Endothelial cell of umbilical vein (primary cell): ENCODE results near the gene UBASH3A. TPM values are rescaled to one million over a fixed set of nuclear protein-coding genes. Genes with fewer than 3 reads are reported as not detected.

Experiments
- BruUV-seq: library from RNA; stranded (reverse); fragments of 400-500 nt; replicated peaks from 2 replicates; lab custom pipeline; 2021; lab: Mats Ljungman, UMichigan
- CTCF ChIA-PET: fragments of 300-600, 350-600 bp; sonication (Branson Sonifier 250); formaldehyde crosslinking; loops from one replicate; lab custom pipeline; 2021; ENCODE audit warnings: antibody characterized with exemption, inconsistent platforms; lab: Charles Lee
- POLR2A ChIA-PET: fragments of 300-600, 350-600 bp; sonication (Branson Sonifier 250); formaldehyde crosslinking; loops from one replicate; lab custom pipeline; 2021; ENCODE audit warnings: antibody characterized with exemption, inconsistent platforms; lab: Charles Lee
- DNase-seq: peaks from one replicate; pipeline ENCODE4 v3.0.0-alpha.2; 2011; ENCODE audit warnings: low read depth, low spot score
- FAIRE-seq: peaks from 2 replicates; lab custom pipeline; 2011; peaks lifted over from hg19 to GRCh38; lab: Jason Lieb, UNC
- H2AFZ ChIP-seq: 2 replicates; pipeline ENCODE4 v1.6.0; 2012; ENCODE audit warnings: low read depth, low read length, control low read depth, inconsistent platforms
- H3K27ac ChIP-seq: 2 replicates; pipeline ENCODE4 v1.5.1; 2011; ENCODE audit warnings: low read depth, mild to moderate bottlenecking, control low read depth, low read length, moderate library complexity; ENCODE audit not compliant: insufficient read depth
- H3K27me3 ChIP-seq, 2 experiments: 2 replicates each; pipeline versions ENCODE4 v1.6.0 to v1.6.1; 2011; ENCODE audit warnings: low read length in 2 of 2, mixed read lengths in 1 of 2; ENCODE audit not compliant: control insufficient read depth in 2 of 2, insufficient read depth in 2 of 2
- H3K36me3 ChIP-seq, 2 experiments: 2 replicates in 1 of 2; 3 replicates in 1 of 2; pipeline ENCODE4 v1.5.1; 2011; ENCODE audit warnings: low read length in 2 of 2, mild to moderate bottlenecking in 1 of 2, moderate library complexity in 1 of 2; ENCODE audit not compliant: control insufficient read depth in 2 of 2, insufficient read depth in 2 of 2; ENCODE audit errors: extremely low read depth in 1 of 2
- H3K4me1 ChIP-seq: 3 replicates; pipeline ENCODE4 v1.5.1; 2011; ENCODE audit warnings: mild to moderate bottlenecking, low read length; ENCODE audit not compliant: control insufficient read depth, insufficient read depth; ENCODE audit errors: extremely low read depth
- H3K4me2 ChIP-seq: 2 replicates; pipeline ENCODE4 v1.6.1; 2011; ENCODE audit warnings: low read length, control low read depth, mixed read lengths; ENCODE audit not compliant: insufficient read depth
- H3K4me3 ChIP-seq, 3 experiments: fragments of 200-600 bp in 1 of 3; sonication (generic), shearing (Covaris generic) in 1 of 3; replicated peaks in 1 of 3; 2 replicates each; pipeline ENCODE4 v1.5.1; 2011 to 2016; ENCODE audit warnings: control low read depth in 3 of 3, low read length in 3 of 3, mild to moderate bottlenecking in 2 of 3, inconsistent platforms in 1 of 3, low read depth in 1 of 3, moderate library complexity in 1 of 3; ENCODE audit not compliant: insufficient read depth in 1 of 3
- H3K79me2 ChIP-seq: 2 replicates; pipeline ENCODE4 v1.6.0; 2012; ENCODE audit warnings: low read length, inconsistent platforms; ENCODE audit not compliant: control insufficient read depth, insufficient read depth
- H3K9ac ChIP-seq: replicated peaks from 2 replicates; pipeline ENCODE3; 2011; ENCODE audit warnings: low read length, control low read depth; ENCODE audit not compliant: insufficient read depth; ENCODE audit errors: extremely low read depth
- H3K9me1 ChIP-seq: replicated peaks from 3 replicates; pipeline ENCODE4 v1.6.0; 2011; ENCODE audit warnings: mild to moderate bottlenecking, low read length; ENCODE audit not compliant: control insufficient read depth, insufficient read depth; ENCODE audit errors: extremely low read depth
- H3K9me3 ChIP-seq: replicated peaks from 2 replicates; pipeline ENCODE4 v1.5.1; 2012; ENCODE audit warnings: low read length, inconsistent platforms; ENCODE audit not compliant: control insufficient read depth, insufficient read depth
- H4K20me1 ChIP-seq: replicated peaks from 2 replicates; pipeline ENCODE3; 2011; ENCODE audit warnings: mild to moderate bottlenecking, low read length; ENCODE audit not compliant: control insufficient read depth, insufficient read depth; ENCODE audit errors: extremely low read depth
- CTCF ChIP-seq, 2 donors: IDR thresholded peaks; 1 replicate in 1 of 2; 2 replicates in 1 of 2; pipeline ENCODE4 v1.5.1; 2011; ENCODE audit warnings: low read length in 2 of 2, mild to moderate bottlenecking in 2 of 2, moderate library complexity in 2 of 2, control low read depth in 1 of 2, inconsistent platforms in 1 of 2, low read depth in 1 of 2; ENCODE audit not compliant: insufficient read depth in 1 of 2; ENCODE audit errors: extremely low read depth in 1 of 2
- EZH2 ChIP-seq: IDR thresholded peaks from 2 replicates; pipeline ENCODE4 v1.6.1; 2012; ENCODE audit warnings: borderline replicate concordance, low read depth, mild to moderate bottlenecking, moderate library complexity, low read length, inconsistent platforms; ENCODE audit not compliant: severe bottlenecking
- FOS ChIP-seq: IDR thresholded peaks from 2 replicates; pipeline ENCODE4 v1.6.1; 2011; ENCODE audit warnings: mild to moderate bottlenecking, low read length, moderate library complexity, borderline replicate concordance; ENCODE audit not compliant: insufficient read depth
- GATA2 ChIP-seq: IDR thresholded peaks from 2 replicates; pipeline ENCODE4 v1.7.0; 2011; ENCODE audit warnings: low read depth, mild to moderate bottlenecking, moderate library complexity, mixed read lengths, low read length; ENCODE audit not compliant: insufficient read length, insufficient read depth
- JUN ChIP-seq: IDR thresholded peaks from 2 replicates; pipeline ENCODE4 v1.6.1; 2011; ENCODE audit warnings: borderline replicate concordance, low read depth; ENCODE audit not compliant: insufficient read length, insufficient read depth
- MYC ChIP-seq: IDR thresholded peaks from one replicate; pipeline ENCODE4 v1.6.1; 2011; ENCODE audit warnings: mild to moderate bottlenecking, low read depth, low read length
- POLR2A ChIP-seq: IDR thresholded peaks from 2 replicates; pipeline ENCODE4 v1.6.1; 2012; ENCODE audit warnings: low read depth, mild to moderate bottlenecking, control low read depth, low read length
- POLR2AphosphoS5 ChIP-seq: IDR thresholded peaks from 2 replicates; pipeline ENCODE4 v1.6.1; 2012; ENCODE audit warnings: low read depth, mild to moderate bottlenecking, control low read depth, low read length, moderate library complexity; ENCODE audit not compliant: insufficient read depth
- dilution Hi-C: fragments of 300-500 bp; cut with MboI; formaldehyde crosslinking; loops from one replicate; pipeline ENCODE4 v1.15.0; 2019; ENCODE audit warnings: low sequenced_read_pairs; ENCODE audit not compliant: extremely low pct_ligation_motif_present
- intact Hi-C: fragments of 100-400 bp; cut with micrococcal nuclease; formaldehyde crosslinking; loops from one replicate; pipeline ENCODE4 v1.10.0; 2022
- polyA plus RNA-seq, 4 experiments: library from polyadenylated mRNA; depleted of rRNA in 3 of 4; stranded (reverse) in 3 of 4; unstranded in 1 of 4; fragments of >200 nt; gene quantifications; 2 replicates each; pipeline versions ENCODE4 v1.2.1 to v1.2.3, GENCODE V29; 2011 to 2012; ENCODE audit warnings: missing spikeins in 1 of 4
- total RNA-seq: library from RNA; stranded (reverse); gene quantifications from 2 replicates; pipeline ENCODE4 v1.2.3, GENCODE V29; 2021
- TF ChIP-seq, protein P1 (sequence below): IDR thresholded peaks from 2 replicates; pipeline ENCODE4 v1.6.1; 2011; ENCODE audit not compliant: insufficient read depth, insufficient read length

UBASH3A gene
- total and polyA plus RNA-seq, 2 donors (not counting 3 experiments of a cell fraction or from before 2014, with no cell fraction given) = not detected

DNA sequence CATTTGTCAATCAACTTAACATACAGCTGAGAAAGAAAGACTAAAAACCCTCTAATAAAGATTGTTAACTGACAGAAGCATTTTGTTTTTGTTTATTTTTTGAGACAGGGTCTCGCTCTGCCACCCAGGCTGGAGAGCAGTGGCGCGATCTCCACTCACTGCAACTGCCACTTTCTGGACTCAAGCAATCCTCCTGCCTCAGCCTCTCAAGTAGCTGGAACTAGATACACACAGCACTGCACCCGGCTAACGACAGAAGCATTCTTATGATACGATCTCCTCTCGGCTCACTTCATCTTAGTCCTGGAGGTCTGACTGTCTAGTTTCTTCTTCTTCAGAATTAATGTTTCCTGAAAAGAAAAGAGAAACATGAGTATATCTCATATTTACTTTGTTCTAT lies 68.8 kb downstream of the UBASH3A start:
- Histone ChIP-seq H3K79me2 (no peaks in the 10 kb centered on the region), H3K4me1 (peaks cover 12% of the 10 kb centered on the region), H3K4me2 (no peak overlapping the region), H4K20me1 (no peaks in the 10 kb centered on the region), H3K9me1 (no peaks in the 10 kb centered on the region), H2AFZ (no peak overlapping the region), H3K27me3 (peaks cover 2% of the 10 kb centered on the region in 2 experiments), H3K4me3 (no peak overlapping the region), H3K27ac (no peak overlapping the region), H3K9me3 (no peaks in the 10 kb centered on the region), H3K9ac (no peak overlapping the region), H3K36me3 (no peaks in the 10 kb centered on the region)
- BruUV-seq = no TSS peak
- TF ChIP-seq POLR2AphosphoS5 (no peak), CTCF (IDR thresholded peaks at IDR 0.05; ENCODE audit: extremely low read depth in 1 of 2, insufficient read depth in 1 of 2, low read depth in 1 of 2, low read length in 2 of 2) (no peak), MYC (no peak), GATA2 (no peak), POLR2A (no peak), EZH2 (no peak), JUN (no peak), FOS (no peak)
- TF ChIP-seq, protein P1, sequence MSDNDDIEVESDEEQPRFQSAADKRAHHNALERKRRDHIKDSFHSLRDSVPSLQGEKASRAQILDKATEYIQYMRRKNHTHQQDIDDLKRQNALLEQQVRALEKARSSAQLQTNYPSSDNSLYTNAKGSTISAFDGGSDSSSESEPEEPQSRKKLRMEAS = no peak
- ChIA-PET POLR2A (no interaction called here), CTCF (no interaction called here)
- dilution Hi-C loops (no loop called here), intact Hi-C loops (no loop called here)
- no peak for FAIRE-seq
- DNase-seq = no peak
